Measurements from ENCODE around the gene CENPW. TPM values are rescaled to one million over a fixed set of nuclear protein-coding genes. Genes with fewer than 3 reads are reported as not detected.

CENPW gene
- total RNA-seq, 3 donors from 2014 or later (not counting 1 experiment from before 2014, with no cell fraction given), result 1.4 to 2.5 (median 1.8) TPM

- H3K27me3 ChIP-seq (ENCODE audit: control insufficient read depth, insufficient read depth, low read length), result no peaks in the 10 kb centered on the region
- peaks cover 4% of the 10 kb centered on the region for H3K9me3 ChIP-seq (ENCODE audit: control insufficient read depth, insufficient read depth, low read length)
- WGBS (ENCODE audit: insufficient coverage), result 95% methylated on average over 1 of the region's 1 CpG
- Mint-ChIP-seq H3K4me3 (no peak overlapping the region), H3K27me3 (ENCODE audit: low read depth in 2 of 2) (no peaks in the 10 kb centered on the region), H3K4me1 (no peaks in the 10 kb centered on the region), H3K36me3 (peaks cover 17% of the 10 kb centered on the region), H3K9me3 (peaks cover 14 to 24% of the 10 kb centered on the region in 2 donors), H3K27ac (no peak overlapping the region)
- no peak overlapping the region for H3K4me3 ChIP-seq (ENCODE audit: low read length)
- H3K36me3 ChIP-seq (ENCODE audit: control insufficient read depth, insufficient read depth, low read length), result no peaks in the 10 kb centered on the region
- no peak overlapping the region for H3K27ac ChIP-seq (ENCODE audit: low read length)
- TF ChIP-seq CTCF (IDR thresholded peaks at IDR 0.05), result no peak
- no peak for ATAC-seq
- DNase-seq, result no peak
- no peaks in the 10 kb centered on the region for H3K4me1 ChIP-seq (ENCODE audit: control insufficient read depth, insufficient read depth, low read length)
- intact Hi-C loops (cut with micrococcal nuclease), result no loop called here
Observed at GRCh38 chr6:126380072-126380583, 40.2 kb downstream of the CENPW start.

GRCh38 chr6:126381498-126381897 lies 41.6 kb downstream of the CENPW start:
- Histone ChIP-seq H3K27me3 (ENCODE audit: control insufficient read depth, insufficient read depth, low read length) (no peaks in the 10 kb centered on the region), H3K4me3 (ENCODE audit: low read length) (no peak overlapping the region), H3K36me3 (ENCODE audit: control insufficient read depth, insufficient read depth, low read length) (no peaks in the 10 kb centered on the region), H3K4me1 (ENCODE audit: control insufficient read depth, insufficient read depth, low read length) (no peaks in the 10 kb centered on the region), H3K27ac (ENCODE audit: low read length) (no peak overlapping the region), H3K9me3 (ENCODE audit: control insufficient read depth, insufficient read depth, low read length) (peaks cover 4% of the 10 kb centered on the region)
- Mint-ChIP-seq H3K27ac (no peak overlapping the region), H3K36me3 (peaks cover 17% of the 10 kb centered on the region), H3K27me3 (ENCODE audit: low read depth in 2 of 2) (no peaks in the 10 kb centered on the region), H3K9me3 (peaks cover 14 to 26% of the 10 kb centered on the region in 2 donors), H3K4me1 (no peaks in the 10 kb centered on the region), H3K4me3 (no peak overlapping the region)
- no peak for DNase-seq
- ATAC-seq, result no peak
- intact Hi-C loops (cut with micrococcal nuclease), result no loop called here
- WGBS (ENCODE audit: insufficient coverage), result 94% methylated on average over 5 of the region's 5 CpGs
- TF ChIP-seq CTCF (IDR thresholded peaks at IDR 0.05), result no peak

- Mint-ChIP-seq H3K4me1 (no peaks in the 10 kb centered on the region), H3K9me3 (peaks cover 16 to 26% of the 10 kb centered on the region in 2 donors), H3K36me3 (peaks cover 17% of the 10 kb centered on the region), H3K27ac (no peak overlapping the region), H3K27me3 (ENCODE audit: low read depth in 2 of 2) (no peaks in the 10 kb centered on the region), H3K4me3 (no peak overlapping the region)
- Histone ChIP-seq H3K36me3 (ENCODE audit: control insufficient read depth, insufficient read depth, low read length) (no peaks in the 10 kb centered on the region), H3K27me3 (ENCODE audit: control insufficient read depth, insufficient read depth, low read length) (no peaks in the 10 kb centered on the region), H3K4me1 (ENCODE audit: control insufficient read depth, insufficient read depth, low read length) (no peaks in the 10 kb centered on the region), H3K4me3 (ENCODE audit: low read length) (no peak overlapping the region), H3K9me3 (ENCODE audit: control insufficient read depth, insufficient read depth, low read length) (peaks cover 4% of the 10 kb centered on the region), H3K27ac (ENCODE audit: low read length) (no peak overlapping the region)
- DNase-seq, result no peak
- no peak for ATAC-seq
- no peak for TF ChIP-seq CTCF (IDR thresholded peaks at IDR 0.05)
- intact Hi-C loops (cut with micrococcal nuclease), result no loop called here
Observed at GRCh38 chr6:126383203-126383602, 43.3 kb downstream of the CENPW start.

GRCh38 chr6:126385536-126385935 lies 45.6 kb downstream of the CENPW start:
- DNase-seq, result no peak
- Mint-ChIP-seq H3K9me3 (peaks cover 18 to 27% of the 10 kb centered on the region in 2 donors), H3K27ac (no peak overlapping the region), H3K4me3 (no peak overlapping the region), H3K4me1 (no peaks in the 10 kb centered on the region), H3K36me3 (peaks cover 17% of the 10 kb centered on the region), H3K27me3 (ENCODE audit: low read depth in 2 of 2) (no peaks in the 10 kb centered on the region)
- Histone ChIP-seq H3K36me3 (ENCODE audit: control insufficient read depth, insufficient read depth, low read length) (no peaks in the 10 kb centered on the region), H3K27me3 (ENCODE audit: control insufficient read depth, insufficient read depth, low read length) (no peaks in the 10 kb centered on the region), H3K4me3 (ENCODE audit: low read length) (no peak overlapping the region), H3K4me1 (ENCODE audit: control insufficient read depth, insufficient read depth, low read length) (no peaks in the 10 kb centered on the region), H3K9me3 (ENCODE audit: control insufficient read depth, insufficient read depth, low read length) (peaks cover 4% of the 10 kb centered on the region), H3K27ac (ENCODE audit: low read length) (no peak overlapping the region)
- TF ChIP-seq CTCF (IDR thresholded peaks at IDR 0.05), result no peak
- 100% methylated on average over 1 of the region's 1 CpG for WGBS (ENCODE audit: insufficient coverage)
- intact Hi-C loops (cut with micrococcal nuclease), result no loop called here
- ATAC-seq, result no peak

Measured in natural killer cell (primary cell).